Keratinocyte (primary cell): ENCODE results near the gene C16orf95. TPM values are rescaled to one million over a fixed set of nuclear protein-coding genes. Genes with fewer than 3 reads are reported as not detected.

Source experiments
- DNase-seq: peaks from one replicate; pipeline ENCODE4 v3.0.0-alpha.2; 2011; ENCODE audit warnings: low read depth, missing footprints, low spot score
- FAIRE-seq: peaks from 2 replicates; lab custom pipeline; 2011; peaks lifted over from hg19 to GRCh38; lab: Jason Lieb, UNC
- H2AFZ ChIP-seq: 2 replicates; pipeline ENCODE4 v1.6.0; 2012; ENCODE audit warnings: low read length, control low read depth, inconsistent platforms; ENCODE audit not compliant: control insufficient read depth
- H3K27ac ChIP-seq: 2 replicates; pipeline ENCODE4 v1.5.1; 2011; ENCODE audit warnings: low read length; ENCODE audit not compliant: control insufficient read depth, insufficient read depth
- H3K27me3 ChIP-seq: 3 replicates; pipeline ENCODE4 v1.6.0; 2011; ENCODE audit warnings: low read length; ENCODE audit not compliant: control insufficient read depth, insufficient read depth; ENCODE audit errors: extremely low read depth
- H3K36me3 ChIP-seq, 2 experiments: 2 replicates in 1 of 2; 3 replicates in 1 of 2; pipeline ENCODE4 v1.5.1; 2011; ENCODE audit warnings: low read length in 2 of 2, mild to moderate bottlenecking in 1 of 2; ENCODE audit not compliant: control insufficient read depth in 2 of 2, insufficient read depth in 2 of 2; ENCODE audit errors: extremely low read depth in 1 of 2
- H3K4me1 ChIP-seq: 3 replicates; pipeline ENCODE4 v1.5.1; 2011; ENCODE audit warnings: low read length; ENCODE audit not compliant: control insufficient read depth, insufficient read depth; ENCODE audit errors: extremely low read depth
- H3K4me2 ChIP-seq: 3 replicates; pipeline ENCODE4 v1.6.0; 2011; ENCODE audit warnings: low read depth, low read length; ENCODE audit not compliant: control insufficient read depth, insufficient read depth; ENCODE audit errors: extremely low read depth
- H3K4me3 ChIP-seq, 3 experiments: fragments of 200-600 bp in 1 of 3; sonication (generic) in 1 of 3; 2 replicates in 2 of 3; 3 replicates in 1 of 3; pipeline ENCODE4 v1.5.1; 2011 to 2016; ENCODE audit warnings: low read length in 3 of 3, mild to moderate bottlenecking in 3 of 3, control low read depth in 2 of 3, inconsistent platforms in 1 of 3, low read depth in 1 of 3, mixed read lengths in 1 of 3, mixed run types in 1 of 3, moderate library complexity in 1 of 3; ENCODE audit not compliant: control insufficient read depth in 2 of 3, insufficient read depth in 2 of 3; ENCODE audit errors: extremely low read depth in 1 of 3
- H3K79me2 ChIP-seq: 2 replicates; pipeline ENCODE4 v1.6.0; 2012; ENCODE audit warnings: low read length; ENCODE audit not compliant: control insufficient read depth, insufficient read depth
- H3K9ac ChIP-seq: 3 replicates; pipeline ENCODE4 v1.6.0; 2011; ENCODE audit warnings: low read length; ENCODE audit not compliant: control insufficient read depth, insufficient read depth; ENCODE audit errors: extremely low read depth
- H3K9me1 ChIP-seq: 3 replicates; pipeline ENCODE4 v1.6.0; 2011; ENCODE audit warnings: low read length; ENCODE audit not compliant: control insufficient read depth, insufficient read depth; ENCODE audit errors: extremely low read depth
- H3K9me3 ChIP-seq: 2 replicates; pipeline ENCODE4 v1.5.1; 2012; ENCODE audit warnings: low read depth, low read length; ENCODE audit not compliant: control insufficient read depth
- H4K20me1 ChIP-seq: 3 replicates; pipeline ENCODE4 v1.6.0; 2011; ENCODE audit warnings: low read length; ENCODE audit not compliant: control insufficient read depth, insufficient read depth; ENCODE audit errors: extremely low read depth
- EZH2 ChIP-seq: IDR thresholded peaks from one replicate; pipeline ENCODE4 v1.6.1; 2012; ENCODE audit warnings: inconsistent platforms, mild to moderate bottlenecking, low read length, moderate library complexity
- dilution Hi-C: fragments of 300-500 bp; cut with MboI; formaldehyde crosslinking; loops from one replicate; pipeline ENCODE4 v1.7.0; 2020; ENCODE audit warnings: low sequenced_read_pairs; ENCODE audit not compliant: extremely low pct_ligation_motif_present
- polyA plus RNA-seq, 5 experiments: library from polyadenylated mRNA; depleted of rRNA in 3 of 5; stranded (reverse) in 3 of 5; stranded (forward) in 1 of 5; unstranded in 1 of 5; fragments of >200 nt; gene quantifications; 1 replicate in 1 of 5; 2 replicates in 3 of 5; 3 replicates in 1 of 5; pipeline versions ENCODE4 v1.2.1 to v1.2.3, GENCODE V29; 2011 to 2012; ENCODE audit warnings: missing spikeins in 2 of 5, low read depth in 1 of 5, low replicate concordance in 1 of 5
- TF ChIP-seq, protein P1 (sequence below), 3 experiments: IDR thresholded peaks in 1 of 3; conservative IDR thresholded peaks in 1 of 3; optimal IDR thresholded peaks in 1 of 3; 2 replicates in 2 of 3; 3 replicates in 1 of 3; pipeline versions ENCODE3 to v1.5.1; 2011; ENCODE audit warnings: low read length in 3 of 3, mild to moderate bottlenecking in 3 of 3, moderate library complexity in 2 of 3, control low read depth in 1 of 3, inconsistent platforms in 1 of 3; ENCODE audit not compliant: insufficient read depth in 2 of 3; ENCODE audit errors: extremely low read depth in 1 of 3

Gene C16orf95
- polyA plus RNA-seq, 1 donor (not counting 4 experiments of a cell fraction or from before 2014, with no cell fraction given): 1.5 TPM

DNA sequence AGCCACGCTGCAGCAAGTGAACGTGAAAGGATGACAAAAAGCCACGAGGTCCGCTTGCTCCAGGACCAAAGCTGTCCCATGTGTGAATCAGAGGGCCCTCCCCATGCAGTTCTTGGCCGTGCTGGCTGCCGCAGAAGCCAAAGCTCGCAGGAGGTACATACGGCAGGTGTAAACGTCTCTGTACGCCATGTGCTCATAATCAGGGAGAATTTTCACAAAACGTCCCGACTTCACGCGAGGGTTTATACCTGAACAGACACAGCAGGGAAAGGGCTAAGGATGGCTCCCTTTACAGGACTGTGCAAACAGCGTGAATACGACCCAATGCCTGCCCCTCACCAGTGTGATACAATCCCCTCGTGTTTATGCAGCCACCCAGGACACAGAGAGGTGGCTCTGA is 41.1 kb upstream of the C16orf95 start:
- H3K36me3 ChIP-seq: peaks cover 26 to 38% of the 10 kb centered on the region in 2 experiments
- FAIRE-seq: no peak
- H3K4me2 ChIP-seq: no peak overlapping the region
- H4K20me1 ChIP-seq: peaks cover 6% of the 10 kb centered on the region
- peaks cover 16% of the 10 kb centered on the region for H3K79me2 ChIP-seq
- H2AFZ ChIP-seq: no peak overlapping the region
- H3K27me3 ChIP-seq: no peaks in the 10 kb centered on the region
- H3K4me1 ChIP-seq: no peaks in the 10 kb centered on the region
- H3K9ac ChIP-seq: no peak overlapping the region
- H3K9me3 ChIP-seq: no peaks in the 10 kb centered on the region
- no peaks in the 10 kb centered on the region for H3K9me1 ChIP-seq
- dilution Hi-C loops: no loop called here
- H3K4me3 ChIP-seq: no peak overlapping the region
- DNase-seq: no peak
- no peak overlapping the region for H3K27ac ChIP-seq
- no peak for TF ChIP-seq EZH2
- TF ChIP-seq, protein P1, sequence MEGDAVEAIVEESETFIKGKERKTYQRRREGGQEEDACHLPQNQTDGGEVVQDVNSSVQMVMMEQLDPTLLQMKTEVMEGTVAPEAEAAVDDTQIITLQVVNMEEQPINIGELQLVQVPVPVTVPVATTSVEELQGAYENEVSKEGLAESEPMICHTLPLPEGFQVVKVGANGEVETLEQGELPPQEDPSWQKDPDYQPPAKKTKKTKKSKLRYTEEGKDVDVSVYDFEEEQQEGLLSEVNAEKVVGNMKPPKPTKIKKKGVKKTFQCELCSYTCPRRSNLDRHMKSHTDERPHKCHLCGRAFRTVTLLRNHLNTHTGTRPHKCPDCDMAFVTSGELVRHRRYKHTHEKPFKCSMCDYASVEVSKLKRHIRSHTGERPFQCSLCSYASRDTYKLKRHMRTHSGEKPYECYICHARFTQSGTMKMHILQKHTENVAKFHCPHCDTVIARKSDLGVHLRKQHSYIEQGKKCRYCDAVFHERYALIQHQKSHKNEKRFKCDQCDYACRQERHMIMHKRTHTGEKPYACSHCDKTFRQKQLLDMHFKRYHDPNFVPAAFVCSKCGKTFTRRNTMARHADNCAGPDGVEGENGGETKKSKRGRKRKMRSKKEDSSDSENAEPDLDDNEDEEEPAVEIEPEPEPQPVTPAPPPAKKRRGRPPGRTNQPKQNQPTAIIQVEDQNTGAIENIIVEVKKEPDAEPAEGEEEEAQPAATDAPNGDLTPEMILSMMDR (optimal IDR thresholded peaks at IDR 0.05 in 1 of 3, IDR thresholded peaks at IDR 0.05 in 1 of 3, conservative IDR thresholded peaks at IDR 0.05 in 1 of 3; ENCODE audit: extremely low read depth in 1 of 3, insufficient read depth in 2 of 3, low read length in 3 of 3): no peak

DNA sequence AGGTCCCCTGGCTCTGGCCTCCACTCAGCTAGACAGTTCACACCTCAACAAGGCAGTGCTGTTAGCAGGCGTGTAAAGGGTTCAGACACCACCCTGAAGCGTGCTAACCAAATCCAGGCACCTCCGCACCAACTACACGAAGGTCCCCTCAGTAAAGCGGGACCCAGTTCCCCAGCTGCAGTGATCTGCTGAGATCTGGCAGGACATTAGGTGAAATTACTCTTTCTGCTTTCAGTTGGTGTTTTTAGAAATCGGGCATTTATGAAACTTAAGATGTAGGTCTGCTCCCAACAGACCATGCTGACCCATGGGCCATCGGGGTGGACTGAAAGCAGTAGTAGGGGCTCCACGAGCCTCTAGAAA is 39.3 kb upstream of the C16orf95 start:
- Histone ChIP-seq H3K27me3 (no peaks in the 10 kb centered on the region), H3K4me1 (no peaks in the 10 kb centered on the region), H3K27ac (no peak overlapping the region), H3K4me3 (no peak overlapping the region), H3K9me1 (no peaks in the 10 kb centered on the region), H2AFZ (no peak overlapping the region), H4K20me1 (peaks cover under 1% of the 10 kb centered on the region), H3K79me2 (peaks cover 13% of the 10 kb centered on the region), H3K4me2 (no peak overlapping the region), H3K9me3 (no peaks in the 10 kb centered on the region), H3K36me3 (peaks cover 21 to 32% of the 10 kb centered on the region in 2 experiments), H3K9ac (no peak overlapping the region)
- dilution Hi-C loops: no loop called here
- FAIRE-seq (no peak), DNase-seq (no peak)
- TF ChIP-seq EZH2: no peak
- TF ChIP-seq, protein P1 (optimal IDR thresholded peaks at IDR 0.05 in 1 of 3, IDR thresholded peaks at IDR 0.05 in 1 of 3, conservative IDR thresholded peaks at IDR 0.05 in 1 of 3; ENCODE audit: extremely low read depth in 1 of 3, insufficient read depth in 2 of 3, low read length in 3 of 3): no peak
